RKO (cell line): ENCODE results near the gene OXCT1.
"Not testable (repeated sequence)": the region's sequence is repeated elsewhere in the genome, so short reads cannot be mapped to it uniquely, and the experiment has no call there.

Experiments
- DNase-seq: peaks from one replicate; pipeline ENCODE4 v3.0.0-alpha.2; 2016; ENCODE audit warnings: low spot score

The OXCT1 gene

DNA sequence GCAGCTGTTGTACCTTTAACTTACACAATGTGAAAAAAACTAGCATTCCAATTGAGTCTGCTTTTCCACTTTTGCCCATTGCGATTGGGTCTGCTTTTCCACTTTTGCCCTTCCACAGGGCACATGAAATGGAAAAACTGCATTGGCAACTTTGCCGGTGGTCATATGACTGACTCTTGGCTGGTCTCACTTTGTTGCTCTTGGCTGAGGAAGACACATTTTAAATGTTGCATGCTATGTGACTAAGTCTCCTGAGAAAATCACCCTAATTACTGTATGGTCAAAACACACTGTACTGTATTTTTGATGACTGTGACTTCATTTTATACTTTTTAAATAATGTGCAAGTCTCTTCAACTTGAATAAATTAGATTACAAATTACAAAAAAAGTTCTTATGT, 1.6 kb upstream of the OXCT1 start:
- DNase-seq: no peak

DNA sequence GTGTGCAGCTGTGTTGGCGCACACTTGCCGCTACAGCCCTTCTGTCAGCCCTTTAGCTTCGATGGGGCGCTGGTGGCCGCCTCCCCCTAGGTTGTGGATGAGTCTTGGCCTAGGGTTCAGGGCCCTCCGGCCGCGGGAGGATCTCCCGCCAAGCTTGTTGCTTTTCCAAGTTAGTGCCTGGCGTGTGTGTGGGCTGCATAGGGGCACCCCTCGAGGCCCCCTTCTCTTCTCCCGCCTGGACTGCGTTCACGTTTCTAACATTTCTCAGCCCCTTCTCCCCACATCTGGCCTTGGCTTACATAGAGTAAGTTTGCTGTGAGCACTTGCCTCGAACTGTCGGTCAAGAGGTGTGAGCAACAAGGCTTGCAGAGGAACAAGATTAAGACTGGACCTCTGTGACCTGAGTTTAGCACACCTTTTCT, 413 bp upstream of the OXCT1 start:
- DNase-seq: no peak

DNA sequence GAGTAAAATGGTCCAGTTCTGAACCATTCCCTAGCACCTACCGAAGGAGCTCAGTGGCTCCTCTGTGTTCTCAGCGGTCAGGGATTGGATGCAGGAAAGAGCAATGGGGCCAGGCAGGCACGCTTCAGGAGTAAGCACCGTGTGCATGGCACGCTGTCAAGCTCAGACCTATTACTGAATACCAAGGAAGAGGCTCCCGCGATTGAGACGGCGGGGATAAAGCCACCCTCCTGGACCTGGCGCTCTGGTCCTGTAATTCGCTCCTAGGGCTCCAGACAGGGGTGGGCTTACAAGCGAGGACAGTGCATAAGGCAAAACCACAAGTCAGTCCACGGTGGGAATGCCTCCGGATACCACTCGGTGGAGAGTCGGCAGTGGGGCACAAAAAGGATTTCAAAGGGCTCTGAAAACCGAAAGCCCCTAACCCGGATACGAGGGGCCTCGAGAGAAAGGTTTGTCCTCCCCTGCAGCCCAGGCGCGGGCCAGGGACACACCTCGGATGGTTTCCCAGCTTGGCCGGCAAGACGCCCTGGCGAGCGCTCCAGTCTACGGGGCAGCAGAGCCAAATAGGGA, 988 bp downstream of the OXCT1 start:
- peak; percentile 69 for DNase-seq

- DNase-seq: peak; percentile 30
Observed at GRCh38 chr5:41863871-41864486, 6.2 kb downstream of the OXCT1 start.

- DNase-seq: no peak
Observed at GRCh38 chr5:41858890-41859289, 11.3 kb downstream of the OXCT1 start.

- no peak for DNase-seq
Observed at GRCh38 chr5:41857989-41858388, 12.2 kb downstream of the OXCT1 start.

- DNase-seq: peak; percentile 69
Observed at GRCh38 chr5:41856644-41857491, 13.4 kb downstream of the OXCT1 start.

DNA sequence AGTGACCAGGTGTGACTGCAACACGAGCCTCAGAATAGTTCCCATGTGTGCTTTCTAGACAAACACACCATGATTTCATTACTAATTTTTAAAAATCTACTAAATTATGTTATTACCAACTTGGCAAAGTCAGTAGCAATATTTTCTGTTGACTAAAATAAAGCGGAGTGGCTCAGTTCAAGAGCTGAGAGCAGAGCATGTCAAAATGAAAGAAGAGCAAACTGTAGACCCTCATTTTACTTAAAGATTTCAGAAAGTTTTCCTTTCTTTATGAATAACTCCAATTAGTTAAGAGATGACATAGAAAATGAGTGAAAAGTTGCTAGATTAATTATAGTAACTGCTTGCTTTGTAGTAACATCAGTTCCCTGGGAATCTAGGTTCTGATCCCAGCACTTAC, 17.9 kb downstream of the OXCT1 start:
- DNase-seq: no peak

DNA sequence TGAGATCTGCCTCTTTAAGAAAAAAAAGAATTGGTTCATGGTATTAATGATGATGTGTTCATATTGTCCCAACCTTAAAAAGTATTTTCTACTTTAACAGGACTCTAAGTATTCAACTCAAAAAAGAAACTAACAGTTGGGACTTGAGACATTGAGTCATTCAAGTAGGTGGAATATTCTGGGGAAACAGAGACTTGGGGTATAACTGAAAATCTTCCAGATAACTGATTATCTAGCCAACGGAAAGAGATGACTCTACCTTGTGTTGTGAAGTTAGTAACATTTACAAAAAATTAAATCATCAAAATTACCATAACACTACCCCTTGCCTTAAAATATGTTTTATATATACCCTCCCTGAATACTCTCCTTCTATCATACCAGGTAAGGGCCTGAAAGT, 19.1 kb downstream of the OXCT1 start:
- DNase-seq: no peak

- no peak for DNase-seq
Observed at GRCh38 chr5:41848983-41849382, 21.2 kb downstream of the OXCT1 start.

GRCh38 chr5:41845751-41846150, 24.5 kb downstream of the OXCT1 start:
- not testable (repeated sequence) for DNase-seq

GRCh38 chr5:41844502-41844901, 25.7 kb downstream of the OXCT1 start:
- DNase-seq: no peak

DNA sequence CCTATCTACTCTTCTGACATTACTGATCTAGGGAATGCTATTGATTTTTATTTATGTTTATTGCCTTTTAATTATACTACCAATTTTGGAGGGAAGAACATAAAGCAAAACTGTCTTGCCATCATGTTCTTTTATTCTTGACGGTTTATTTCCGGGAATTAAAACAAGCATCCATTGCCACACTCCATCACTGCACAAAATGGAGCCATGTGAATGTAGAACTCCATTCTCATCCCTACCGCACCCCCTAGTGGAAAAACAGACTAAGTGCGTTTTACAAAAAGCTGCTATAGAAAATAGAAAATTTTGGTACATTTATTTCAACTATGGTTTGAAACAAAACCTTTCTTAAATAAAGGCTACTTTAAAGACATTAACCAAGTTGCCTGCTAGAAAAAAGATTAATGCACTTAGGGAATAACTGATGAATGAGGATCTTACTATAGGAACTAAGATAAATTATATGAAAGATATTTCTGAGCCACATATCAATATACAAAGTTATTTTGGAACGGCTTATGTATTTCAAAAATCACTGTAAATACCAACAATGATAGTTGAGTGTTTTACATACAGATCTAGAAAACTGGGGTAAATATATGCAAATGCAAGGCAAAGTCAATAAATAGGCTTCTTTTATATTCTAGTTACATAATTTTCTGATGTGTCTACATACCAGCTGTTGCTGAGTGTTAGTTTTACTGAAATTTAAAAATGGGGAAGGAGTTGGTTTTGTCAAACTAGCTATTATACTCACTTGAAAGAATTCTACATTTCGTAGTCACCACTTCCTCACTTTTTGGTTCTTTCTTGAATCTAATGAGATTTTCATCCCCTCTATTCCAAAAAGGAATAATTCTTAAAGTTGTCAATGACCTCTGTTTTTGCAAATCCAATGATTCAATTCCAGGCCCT, 26.5 kb downstream of the OXCT1 start:
- peak; percentile 70 for DNase-seq

DNA sequence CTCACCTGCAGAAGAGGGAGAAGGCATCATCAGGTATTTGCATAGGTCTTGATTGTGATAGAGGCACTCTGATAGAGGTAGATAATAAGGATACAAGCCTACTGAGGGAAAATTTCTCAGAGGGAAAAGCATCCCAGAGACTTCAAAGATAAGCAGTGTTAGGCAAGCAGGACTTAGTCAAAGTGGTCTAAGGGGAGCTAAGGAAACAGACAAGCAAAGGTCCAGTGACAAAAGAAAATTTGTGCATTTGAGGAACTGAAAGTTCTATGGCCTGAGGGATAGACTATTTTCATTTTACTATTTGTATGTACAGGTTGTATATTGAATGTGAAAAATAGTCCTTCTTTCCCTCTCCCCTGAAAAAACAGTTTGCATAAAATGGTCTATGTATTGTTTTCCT, 27.4 kb downstream of the OXCT1 start:
- no peak for DNase-seq

- no peak for DNase-seq
Observed at GRCh38 chr5:41841325-41841724, 28.9 kb downstream of the OXCT1 start.

DNA sequence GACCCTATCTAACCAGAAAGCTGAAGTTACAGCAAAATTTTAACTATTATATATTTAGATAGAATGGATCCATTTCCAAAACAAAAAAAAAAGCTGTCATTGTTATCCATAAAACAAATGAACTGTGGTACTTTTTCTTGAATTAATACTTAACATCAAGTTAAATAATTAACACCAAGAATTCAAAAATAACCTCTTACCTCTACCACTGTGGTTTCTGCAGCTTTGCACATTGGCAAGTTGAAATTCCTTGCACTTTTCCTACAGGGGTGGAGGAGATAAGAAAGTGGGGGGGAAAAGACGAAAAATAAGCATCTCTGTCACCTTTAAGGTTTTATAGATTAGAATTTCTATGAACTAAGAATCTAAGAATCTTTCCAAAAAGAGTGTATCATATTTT, 30.0 kb downstream of the OXCT1 start:
- no peak for DNase-seq

DNA sequence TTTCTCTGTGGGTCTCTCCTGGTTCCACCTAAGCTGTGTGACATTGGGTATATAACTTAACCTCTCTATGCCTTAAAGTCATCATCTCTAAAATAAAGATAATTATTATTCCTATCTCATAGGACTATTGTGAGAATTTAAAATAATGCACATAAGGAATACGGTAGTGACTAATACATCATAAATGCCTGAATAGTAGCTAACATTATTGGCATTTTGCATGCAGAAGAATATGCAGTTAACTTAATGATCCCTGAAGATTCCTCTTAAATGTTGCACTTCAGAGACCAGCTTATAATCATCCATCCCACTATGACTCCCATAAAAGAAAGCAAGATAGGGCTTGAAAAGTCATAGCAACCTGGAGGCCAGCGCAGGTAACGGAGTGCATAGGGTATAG, 32.4 kb downstream of the OXCT1 start:
- no peak for DNase-seq

DNA sequence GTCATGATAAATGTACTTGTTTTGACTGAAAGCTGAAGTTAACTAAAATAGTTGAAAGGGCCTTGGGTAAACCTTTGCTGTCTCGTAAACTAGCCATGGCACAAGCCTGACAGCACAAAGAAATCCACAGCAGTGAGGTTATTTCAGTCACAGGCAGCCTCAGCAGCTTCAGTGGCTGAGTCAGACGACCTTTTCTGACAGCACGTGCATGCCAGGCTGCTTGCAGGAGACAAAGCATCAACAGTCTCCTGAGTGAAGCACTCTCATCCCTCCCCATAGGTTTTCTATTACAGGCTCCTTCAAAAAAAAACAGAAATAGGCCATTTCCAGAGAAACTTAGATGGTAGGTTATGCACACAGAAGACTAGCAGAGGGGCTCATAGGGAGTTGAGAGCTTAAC, 34.6 kb downstream of the OXCT1 start:
- DNase-seq: peak; percentile 58

GRCh38 chr5:41834506-41834905, 35.7 kb downstream of the OXCT1 start:
- DNase-seq: no peak

GRCh38 chr5:41832430-41832829, 37.8 kb downstream of the OXCT1 start:
- no peak for DNase-seq

- DNase-seq: no peak
Observed at GRCh38 chr5:41831155-41831554, 39.1 kb downstream of the OXCT1 start.

DNA sequence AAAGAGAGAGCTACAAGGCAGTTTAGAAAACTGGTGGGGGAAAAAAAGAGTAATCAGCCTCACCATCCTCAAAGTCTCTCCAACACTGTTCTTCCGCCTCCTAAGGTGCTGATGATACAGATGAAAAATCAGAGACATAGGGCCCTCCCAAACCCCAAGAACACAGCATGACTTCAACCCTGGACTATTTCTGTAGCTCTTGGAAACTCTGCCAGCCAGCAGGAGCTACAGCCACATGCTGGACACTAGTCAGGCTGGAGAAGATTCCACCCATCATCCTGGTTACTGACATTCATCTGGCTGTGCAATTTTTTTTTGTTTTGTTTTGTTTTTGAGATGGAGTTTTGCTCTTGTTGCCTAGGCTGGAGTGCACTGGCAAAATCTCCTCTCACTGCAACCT, 42.4 kb downstream of the OXCT1 start:
- no peak for DNase-seq
